Loucy (cell line): ENCODE data around the gene CNPPD1.

Experiments used
- H2AFZ ChIP-seq: fragments of 200-600 bp; sonication (generic); 2 replicates; pipeline ENCODE4 v1.6.0; 2016; ENCODE audit warnings: antibody characterized with exemption, mild to moderate bottlenecking, low read length, moderate library complexity
- H3F3A ChIP-seq: fragments of 200-600 bp; 2 replicates; pipeline ENCODE4 v1.6.0; 2016; ENCODE audit warnings: antibody characterized with exemption, low read depth, mild to moderate bottlenecking
- H3K27me3 ChIP-seq: fragments of 200-600 bp; sonication (generic); 2 replicates; pipeline ENCODE4 v1.6.1; 2014; ENCODE audit warnings: low read length, mild to moderate bottlenecking; ENCODE audit not compliant: insufficient read depth, poor library complexity, severe bottlenecking
- H3K36me3 ChIP-seq: fragments of 200-600 bp; sonication (generic); 2 replicates; pipeline ENCODE4 v1.6.1; 2016; ENCODE audit warnings: low read length; ENCODE audit not compliant: insufficient read depth
- H3K4me1 ChIP-seq: fragments of 200-600 bp; sonication (generic); 2 replicates; pipeline ENCODE4 v1.5.1; 2014; ENCODE audit warnings: low read length, mild to moderate bottlenecking; ENCODE audit not compliant: insufficient read depth, poor library complexity, severe bottlenecking
- H3K4me2 ChIP-seq: fragments of 200-600 bp; sonication (generic); 2 replicates; pipeline ENCODE4 v1.6.0; 2014; ENCODE audit warnings: antibody characterized with exemption, low read length, low read depth, mild to moderate bottlenecking; ENCODE audit not compliant: poor library complexity, severe bottlenecking
- H3K4me3 ChIP-seq: fragments of 200-600 bp; sonication (generic); 2 replicates; pipeline ENCODE4 v1.5.1; 2014; ENCODE audit warnings: low read length, mild to moderate bottlenecking, mixed read lengths; ENCODE audit not compliant: poor library complexity, severe bottlenecking
- H3K79me2 ChIP-seq: fragments of 200-600 bp; sonication (generic); 2 replicates; pipeline ENCODE4 v1.6.1; 2014; ENCODE audit warnings: low read length; ENCODE audit not compliant: insufficient read depth
- H3K9ac ChIP-seq: fragments of 200-600 bp; sonication (generic); 2 replicates; pipeline ENCODE4 v1.6.0; 2014; ENCODE audit warnings: mild to moderate bottlenecking, low read depth, low read length, moderate library complexity; ENCODE audit not compliant: poor library complexity, severe bottlenecking
- H3K9me2 ChIP-seq: fragments of 200-600 bp; sonication (generic); replicated peaks from 2 replicates; pipeline ENCODE4 v1.6.1; 2016; ENCODE audit warnings: low read depth, low read length, mixed read lengths
- H3K9me3 ChIP-seq: fragments of 200-600 bp; sonication (generic); 2 replicates; pipeline ENCODE4 v1.6.1; 2014; ENCODE audit warnings: mild to moderate bottlenecking, antibody characterized with exemption, low read length, low read depth; ENCODE audit not compliant: insufficient read depth
- H4K20me1 ChIP-seq: fragments of 200-600 bp; sonication (generic); 2 replicates; pipeline ENCODE4 v1.6.0; 2014; ENCODE audit warnings: antibody characterized with exemption, low read length, mild to moderate bottlenecking; ENCODE audit not compliant: insufficient read depth, poor library complexity, severe bottlenecking
- EZH2phosphoT487 ChIP-seq: fragments of 200-600 bp; IDR thresholded peaks from 2 replicates; pipeline ENCODE4 v1.6.1; 2018; ENCODE audit warnings: antibody characterized with exemption, mild to moderate bottlenecking, moderate library complexity, borderline replicate concordance
- TF ChIP-seq, protein P1 (sequence below): fragments of 200-600 bp; sonication (generic); conservative IDR thresholded peaks from 2 replicates; pipeline ENCODE4 v1.5.1; 2014; ENCODE audit warnings: mild to moderate bottlenecking, antibody characterized with exemption, low read length

Gene CNPPD1

DNA sequence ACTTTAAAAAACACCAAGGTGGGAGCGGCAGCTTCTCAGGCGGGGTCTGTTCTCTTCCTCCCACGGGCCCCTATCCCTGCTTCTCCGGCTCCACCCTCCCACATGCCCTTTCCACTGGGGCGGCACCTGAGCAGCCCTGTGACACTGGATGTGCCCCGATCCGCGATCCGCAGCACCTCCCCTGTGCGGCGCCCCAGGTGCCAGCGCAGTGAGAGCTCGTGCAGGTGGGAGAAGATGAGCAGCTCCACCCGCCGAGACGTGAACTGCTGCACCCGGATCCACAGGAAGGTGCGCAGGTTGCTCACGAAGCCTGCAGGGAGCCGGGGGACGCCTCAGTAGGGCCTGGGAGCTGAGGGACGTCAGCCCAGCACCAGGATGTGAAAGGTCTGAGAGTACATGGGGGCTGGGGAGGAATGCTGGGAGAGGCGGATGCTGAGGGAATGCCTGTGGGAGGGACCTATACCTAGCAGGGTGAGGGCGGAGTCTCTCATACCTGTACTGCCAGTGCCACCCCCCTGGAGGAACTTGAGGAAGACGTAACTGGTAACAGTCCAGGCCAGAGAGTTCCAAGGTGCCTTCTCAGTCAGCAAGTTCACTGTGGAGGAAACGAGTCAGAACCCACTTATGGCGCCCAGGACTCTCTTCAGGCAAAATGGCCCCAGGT lies 39.3 kb upstream of the CNPPD1 start:
- no peak for TF ChIP-seq EZH2phosphoT487
- TF ChIP-seq, protein P1, sequence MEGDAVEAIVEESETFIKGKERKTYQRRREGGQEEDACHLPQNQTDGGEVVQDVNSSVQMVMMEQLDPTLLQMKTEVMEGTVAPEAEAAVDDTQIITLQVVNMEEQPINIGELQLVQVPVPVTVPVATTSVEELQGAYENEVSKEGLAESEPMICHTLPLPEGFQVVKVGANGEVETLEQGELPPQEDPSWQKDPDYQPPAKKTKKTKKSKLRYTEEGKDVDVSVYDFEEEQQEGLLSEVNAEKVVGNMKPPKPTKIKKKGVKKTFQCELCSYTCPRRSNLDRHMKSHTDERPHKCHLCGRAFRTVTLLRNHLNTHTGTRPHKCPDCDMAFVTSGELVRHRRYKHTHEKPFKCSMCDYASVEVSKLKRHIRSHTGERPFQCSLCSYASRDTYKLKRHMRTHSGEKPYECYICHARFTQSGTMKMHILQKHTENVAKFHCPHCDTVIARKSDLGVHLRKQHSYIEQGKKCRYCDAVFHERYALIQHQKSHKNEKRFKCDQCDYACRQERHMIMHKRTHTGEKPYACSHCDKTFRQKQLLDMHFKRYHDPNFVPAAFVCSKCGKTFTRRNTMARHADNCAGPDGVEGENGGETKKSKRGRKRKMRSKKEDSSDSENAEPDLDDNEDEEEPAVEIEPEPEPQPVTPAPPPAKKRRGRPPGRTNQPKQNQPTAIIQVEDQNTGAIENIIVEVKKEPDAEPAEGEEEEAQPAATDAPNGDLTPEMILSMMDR, result no peak
- H3K36me3 ChIP-seq, result peaks cover 9% of the 10 kb centered on the region; the same call in 1 of the 2 replicates
- H3K4me2 ChIP-seq, result no peak overlapping the region
- H2AFZ ChIP-seq, result no peak overlapping the region
- H3K4me1 ChIP-seq, result peaks cover 10% of the 10 kb centered on the region
- no peaks in the 10 kb centered on the region for H4K20me1 ChIP-seq
- no peak overlapping the region for H3K4me3 ChIP-seq
- H3K9me2 ChIP-seq, result no peaks in the 10 kb centered on the region
- no peaks in the 10 kb centered on the region for H3F3A ChIP-seq
- H3K9ac ChIP-seq, result no peak overlapping the region
- H3K9me3 ChIP-seq, result no peaks in the 10 kb centered on the region
- no peaks in the 10 kb centered on the region for H3K27me3 ChIP-seq
- no peaks in the 10 kb centered on the region for H3K79me2 ChIP-seq

DNA sequence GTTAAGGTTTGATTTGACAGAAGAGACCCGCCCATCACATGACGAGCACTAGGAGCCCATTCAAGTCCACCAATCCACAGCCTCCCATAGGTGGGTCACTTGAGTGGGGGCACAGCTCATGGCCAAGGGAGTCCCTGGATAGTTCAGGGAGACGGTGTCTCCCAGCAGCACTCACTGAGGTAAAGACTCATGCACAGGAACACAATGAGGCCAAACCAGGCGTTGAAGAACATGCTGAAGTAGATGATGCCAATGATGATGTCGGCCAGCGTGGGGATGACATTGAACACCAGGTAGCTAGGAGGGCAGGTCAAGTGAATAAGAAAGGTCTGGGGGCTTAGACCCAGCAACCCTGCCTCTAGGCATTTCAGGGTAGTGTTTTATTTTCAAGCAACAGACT lies 38.1 kb upstream of the CNPPD1 start:
- no peak overlapping the region for H3K9ac ChIP-seq
- H3K79me2 ChIP-seq, result no peaks in the 10 kb centered on the region
- H2AFZ ChIP-seq, result no peak overlapping the region
- no peaks in the 10 kb centered on the region for H3K27me3 ChIP-seq
- H3K4me1 ChIP-seq, result peaks cover 10% of the 10 kb centered on the region
- H3K4me2 ChIP-seq, result no peak overlapping the region
- no peaks in the 10 kb centered on the region for H3F3A ChIP-seq
- H3K4me3 ChIP-seq, result no peak overlapping the region
- H3K9me2 ChIP-seq, result no peaks in the 10 kb centered on the region
- no peaks in the 10 kb centered on the region for H3K36me3 ChIP-seq
- H4K20me1 ChIP-seq, result no peaks in the 10 kb centered on the region
- H3K9me3 ChIP-seq, result no peaks in the 10 kb centered on the region
- TF ChIP-seq, protein P1, result no peak
- no peak for TF ChIP-seq EZH2phosphoT487

DNA sequence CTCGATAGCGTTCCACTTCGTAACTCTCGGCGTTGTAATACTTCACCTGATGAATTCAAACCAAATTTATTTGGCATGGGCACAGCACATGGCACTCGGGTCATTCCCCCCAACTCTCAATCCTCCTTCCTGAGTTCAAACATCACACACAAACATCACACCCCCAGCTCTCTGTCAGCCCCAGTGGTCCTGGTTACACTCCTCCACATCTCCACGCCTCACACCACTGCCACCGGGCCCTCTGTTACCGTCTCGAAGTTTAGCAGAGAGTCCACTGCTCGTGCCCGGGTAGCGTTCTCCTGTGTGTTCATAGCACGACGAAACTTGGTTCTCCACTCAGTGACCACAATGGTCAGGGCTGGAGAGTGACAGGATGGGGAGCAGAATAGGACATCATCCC lies 37.4 kb upstream of the CNPPD1 start:
- TF ChIP-seq, protein P1, result no peak
- TF ChIP-seq EZH2phosphoT487, result no peak
- H2AFZ ChIP-seq, result no peak overlapping the region

More for the DNA sequence above, 37.4 kb upstream of the CNPPD1 start:
- no peaks in the 10 kb centered on the region for H4K20me1 ChIP-seq
- no peak overlapping the region for H3K4me2 ChIP-seq
- no peaks in the 10 kb centered on the region for H3K9me2 ChIP-seq
- no peaks in the 10 kb centered on the region for H3K9me3 ChIP-seq
- H3K36me3 ChIP-seq, result no peaks in the 10 kb centered on the region
- no peak overlapping the region for H3K9ac ChIP-seq
- no peaks in the 10 kb centered on the region for H3K79me2 ChIP-seq
- H3F3A ChIP-seq, result no peaks in the 10 kb centered on the region
- no peaks in the 10 kb centered on the region for H3K27me3 ChIP-seq
- H3K4me3 ChIP-seq, result no peak overlapping the region
- peaks cover 10% of the 10 kb centered on the region for H3K4me1 ChIP-seq
